Measurements from ENCODE around the gene POU6F2.

GRCh38 chr7:39333701-39334100 is 356.0 kb downstream of the POU6F2 start:
- TF ChIP-seq, protein P1, sequence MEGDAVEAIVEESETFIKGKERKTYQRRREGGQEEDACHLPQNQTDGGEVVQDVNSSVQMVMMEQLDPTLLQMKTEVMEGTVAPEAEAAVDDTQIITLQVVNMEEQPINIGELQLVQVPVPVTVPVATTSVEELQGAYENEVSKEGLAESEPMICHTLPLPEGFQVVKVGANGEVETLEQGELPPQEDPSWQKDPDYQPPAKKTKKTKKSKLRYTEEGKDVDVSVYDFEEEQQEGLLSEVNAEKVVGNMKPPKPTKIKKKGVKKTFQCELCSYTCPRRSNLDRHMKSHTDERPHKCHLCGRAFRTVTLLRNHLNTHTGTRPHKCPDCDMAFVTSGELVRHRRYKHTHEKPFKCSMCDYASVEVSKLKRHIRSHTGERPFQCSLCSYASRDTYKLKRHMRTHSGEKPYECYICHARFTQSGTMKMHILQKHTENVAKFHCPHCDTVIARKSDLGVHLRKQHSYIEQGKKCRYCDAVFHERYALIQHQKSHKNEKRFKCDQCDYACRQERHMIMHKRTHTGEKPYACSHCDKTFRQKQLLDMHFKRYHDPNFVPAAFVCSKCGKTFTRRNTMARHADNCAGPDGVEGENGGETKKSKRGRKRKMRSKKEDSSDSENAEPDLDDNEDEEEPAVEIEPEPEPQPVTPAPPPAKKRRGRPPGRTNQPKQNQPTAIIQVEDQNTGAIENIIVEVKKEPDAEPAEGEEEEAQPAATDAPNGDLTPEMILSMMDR (IDR thresholded peaks at IDR 0.05 in 4 of 5, conservative IDR thresholded peaks at IDR 0.05 in 1 of 5) = no peak
- TF ChIP-seq POLR2A (IDR thresholded peaks at IDR 0.05) = no peak
